H9 (cell line): ENCODE data around the gene CMYA5. TPM values are rescaled to one million over a fixed set of nuclear protein-coding genes. Genes with fewer than 3 reads are reported as not detected.

Experiments
- DNase-seq: peaks from one replicate; pipeline ENCODE4 v3.0.0-alpha.2; 2017
- H2AFZ ChIP-seq: one replicate; pipeline ENCODE4 v1.6.1; 2013; ENCODE audit warnings: mild to moderate bottlenecking, low read length, control low read depth, moderate library complexity
- H2AK5ac ChIP-seq: 2 replicates; pipeline ENCODE4 v1.6.1; 2013; ENCODE audit warnings: low read length, control low read depth, mixed read lengths; ENCODE audit not compliant: insufficient read length
- H2BK120ac ChIP-seq: one replicate; pipeline ENCODE4 v1.6.1; 2013; ENCODE audit warnings: low read depth, mild to moderate bottlenecking, low read length, control low read depth, inconsistent platforms; ENCODE audit not compliant: poor library complexity, severe bottlenecking
- H2BK12ac ChIP-seq: 2 replicates; pipeline ENCODE4 v1.6.1; 2013; ENCODE audit warnings: low read length, control low read depth, mixed read lengths, low read depth; ENCODE audit not compliant: insufficient read length
- H2BK15ac ChIP-seq: 2 replicates; pipeline ENCODE4 v1.6.1; 2013; ENCODE audit warnings: low read depth, low read length, control low read depth
- H2BK20ac ChIP-seq: one replicate; pipeline ENCODE4 v1.6.1; 2013; ENCODE audit warnings: low read depth, mild to moderate bottlenecking, low read length, control low read depth, inconsistent platforms; ENCODE audit not compliant: poor library complexity, severe bottlenecking
- H2BK5ac ChIP-seq: 2 replicates; pipeline ENCODE4 v1.6.1; 2013; ENCODE audit warnings: low read length, control low read depth, mixed read lengths; ENCODE audit not compliant: insufficient read length
- H3K14ac ChIP-seq: 2 replicates; pipeline ENCODE4 v1.6.1; 2013; ENCODE audit warnings: low read length, control low read depth; ENCODE audit not compliant: insufficient read depth
- H3K18ac ChIP-seq: 2 replicates; pipeline ENCODE4 v1.6.1; 2013; ENCODE audit warnings: low read depth, mild to moderate bottlenecking, mixed read lengths, low read length, control low read depth; ENCODE audit not compliant: insufficient read length
- H3K23ac ChIP-seq: 2 replicates; pipeline ENCODE4 v1.6.1; 2013; ENCODE audit warnings: low read length, control low read depth, mixed read lengths, low read depth; ENCODE audit not compliant: insufficient read length
- H3K23me2 ChIP-seq: 2 replicates; pipeline ENCODE4 v1.6.1; 2013; ENCODE audit warnings: low read depth, mild to moderate bottlenecking, mixed read lengths, low read length, control low read depth; ENCODE audit not compliant: insufficient read length, poor library complexity, severe bottlenecking
- H3K27ac ChIP-seq: 2 replicates; pipeline ENCODE4 v1.5.1; 2013; ENCODE audit warnings: low read length, control low read depth, mixed read lengths, low read depth; ENCODE audit not compliant: insufficient read length
- H3K27me3 ChIP-seq: 2 replicates; pipeline ENCODE4 v1.6.1; 2013; ENCODE audit warnings: low read length, control low read depth, inconsistent platforms; ENCODE audit not compliant: insufficient read depth
- H3K4ac ChIP-seq: 2 replicates; pipeline ENCODE4 v1.6.1; 2013; ENCODE audit warnings: low read depth, mild to moderate bottlenecking, control low read depth, inconsistent platforms, low read length, moderate library complexity
- H3K4me1 ChIP-seq: 2 replicates; pipeline ENCODE4 v1.6.1; 2013; ENCODE audit warnings: low read length, control low read depth, inconsistent platforms; ENCODE audit not compliant: insufficient read depth
- H3K4me2 ChIP-seq: 2 replicates; pipeline ENCODE4 v1.6.1; 2013; ENCODE audit warnings: low read length, control low read depth, mixed read lengths; ENCODE audit not compliant: insufficient read length, insufficient read depth
- H3K56ac ChIP-seq: 2 replicates; pipeline ENCODE4 v1.6.1; 2013; ENCODE audit warnings: low read depth, mild to moderate bottlenecking, mixed read lengths, low read length, control low read depth; ENCODE audit not compliant: insufficient read length
- H3K79me1 ChIP-seq: 2 replicates; pipeline ENCODE4 v1.6.1; 2013; ENCODE audit warnings: low read depth, mild to moderate bottlenecking, moderate library complexity, low read length, control low read depth, inconsistent platforms; ENCODE audit not compliant: insufficient read depth, poor library complexity, severe bottlenecking
- H3K79me2 ChIP-seq: 2 replicates; pipeline ENCODE4 v1.6.1; 2013; ENCODE audit warnings: low read length, control low read depth, inconsistent platforms; ENCODE audit not compliant: insufficient read depth
- H3K9ac ChIP-seq: 2 replicates; pipeline ENCODE4 v1.6.1; 2013; ENCODE audit warnings: low read length, control low read depth, mixed read lengths; ENCODE audit not compliant: insufficient read length; ENCODE audit errors: extremely low read depth
- H3K9me3 ChIP-seq: one replicate; pipeline ENCODE4 v1.6.1; 2013; ENCODE audit warnings: low read depth, low read length, inconsistent platforms; ENCODE audit not compliant: control insufficient read depth
- H3T11ph ChIP-seq: one replicate; pipeline ENCODE4 v1.6.1; 2013; ENCODE audit warnings: mild to moderate bottlenecking, low read length, control low read depth, inconsistent platforms
- H4K20me1 ChIP-seq: one replicate; pipeline ENCODE4 v1.6.1; 2013; ENCODE audit not compliant: control insufficient read depth, insufficient read length, insufficient read depth
- H4K5ac ChIP-seq: 2 replicates; pipeline ENCODE4 v1.6.1; 2013; ENCODE audit warnings: low read depth, mild to moderate bottlenecking, mixed read lengths, low read length, control low read depth; ENCODE audit not compliant: insufficient read length
- H4K8ac ChIP-seq: replicated peaks from 2 replicates; pipeline ENCODE4 v1.6.1; 2013; ENCODE audit warnings: low read length, control low read depth, mixed read lengths, low read depth; ENCODE audit not compliant: insufficient read length
- H4K91ac ChIP-seq: 2 replicates; pipeline ENCODE4 v1.6.1; 2013; ENCODE audit warnings: low read depth, mild to moderate bottlenecking, moderate library complexity, mixed read lengths, low read length, control low read depth; ENCODE audit not compliant: insufficient read length
- H3K27ac Mint-ChIP-seq, 3 experiments: 2 replicates in 2 of 3; 3 replicates in 1 of 3; pipeline ENCODE4 v1.8.0; 2020 to 2021; ENCODE audit warnings: mixed read lengths in 3 of 3, mild to moderate bottlenecking in 1 of 3, moderate library complexity in 1 of 3
- H3K27me3 Mint-ChIP-seq: 2 replicates; pipeline ENCODE4 v1.8.0; 2021; ENCODE audit warnings: low read depth, mild to moderate bottlenecking, moderate library complexity, mixed read lengths
- H3K36me3 Mint-ChIP-seq, 3 experiments: 2 replicates in 2 of 3; 3 replicates in 1 of 3; pipeline ENCODE4 v1.8.0; 2020 to 2021; ENCODE audit warnings: low read depth in 3 of 3, mixed read lengths in 3 of 3; ENCODE audit not compliant: insufficient read depth in 1 of 3
- H3K4me1 Mint-ChIP-seq, 2 experiments: 2 replicates each; pipeline ENCODE4 v1.8.0; 2020; ENCODE audit warnings: mixed read lengths in 2 of 2
- H3K4me3 Mint-ChIP-seq, 2 experiments: 2 replicates in 1 of 2; 3 replicates in 1 of 2; pipeline ENCODE4 v1.8.0; 2020 to 2021; ENCODE audit warnings: mild to moderate bottlenecking in 2 of 2, mixed read lengths in 2 of 2, moderate library complexity in 1 of 2
- H3K9me3 Mint-ChIP-seq, 2 experiments: 2 replicates in 1 of 2; 3 replicates in 1 of 2; pipeline ENCODE4 v1.8.0; 2020; ENCODE audit warnings: mild to moderate bottlenecking in 2 of 2, mixed read lengths in 2 of 2, moderate library complexity in 1 of 2
- CTCF ChIP-seq: fragments of 200-600 bp; sonication (generic); conservative IDR thresholded peaks from 3 replicates; pipeline ENCODE4 v1.8.0; 2021; ENCODE audit warnings: antibody characterized with exemption, mild to moderate bottlenecking
- WGBS: extraction: QIAGEN DNeasy Blood & Tissue Kit; methylation state at CpG from one replicate; pipeline ENCODE4 v1.1.7; 2013; ENCODE audit warnings: missing lambda C conversion rate, low lambda C conversion rate, mixed read lengths; ENCODE audit not compliant: insufficient read length; ENCODE audit errors: extremely low coverage; 5-methylcytosine and 5-hydroxymethylcytosine counted together
- total RNA-seq: library from RNA; stranded (reverse); gene quantifications from 2 replicates; pipeline ENCODE4 v1.2.1, GENCODE V29; 2021

Gene CMYA5
- total RNA-seq, 1 experiment from 2014 or later = 1.8 TPM

GRCh38 chr5:79746642-79747569 lies 57.3 kb downstream of the CMYA5 start:
- H3K27ac ChIP-seq = no peak overlapping the region
- no peak overlapping the region for H3K9ac ChIP-seq
- no peak overlapping the region for H3K23ac ChIP-seq
- no peak overlapping the region for H2BK5ac ChIP-seq
- no peak overlapping the region for H3K18ac ChIP-seq
- Mint-ChIP-seq H3K9me3 (no peaks in the 10 kb centered on the region), H3K4me1 (peaks cover 43 to 49% of the 10 kb centered on the region in 2 experiments), H3K27me3 (no peaks in the 10 kb centered on the region; the same call in 1 of the 2 replicates), H3K27ac (no peak overlapping the region; a peak in 1 of 7 replicates), H3K36me3 (no peaks in the 10 kb centered on the region), H3K4me3 (no peak overlapping the region)
- H3K4me1 ChIP-seq = peaks cover 8% of the 10 kb centered on the region; the same call in 1 of the 2 replicates
- H2BK15ac ChIP-seq = no peak overlapping the region
- H4K5ac ChIP-seq = no peak overlapping the region
- no peak for DNase-seq
- H3K4ac ChIP-seq = no peak overlapping the region
- WGBS = no CpG with 5 or more reads among the region's 4 CpGs
- no peak overlapping the region for H3K4me2 ChIP-seq
- no peak overlapping the region for H4K91ac ChIP-seq
- no peak overlapping the region for H3T11ph ChIP-seq
- H4K8ac ChIP-seq = no peak overlapping the region
- H2BK120ac ChIP-seq = no peak overlapping the region
- H3K27me3 ChIP-seq = no peaks in the 10 kb centered on the region
- no peak for TF ChIP-seq CTCF
- H3K79me2 ChIP-seq = no peaks in the 10 kb centered on the region
- no peaks in the 10 kb centered on the region for H3K9me3 ChIP-seq
- H3K79me1 ChIP-seq = no peaks in the 10 kb centered on the region
- no peak overlapping the region for H2BK12ac ChIP-seq
- no peak overlapping the region for H3K56ac ChIP-seq
- H3K23me2 ChIP-seq = no peaks in the 10 kb centered on the region
- H3K14ac ChIP-seq = no peak overlapping the region
- no peak overlapping the region for H2BK20ac ChIP-seq
- no peaks in the 10 kb centered on the region for H4K20me1 ChIP-seq
- no peak overlapping the region for H2AFZ ChIP-seq
- H2AK5ac ChIP-seq = no peak overlapping the region
